Adipose tissue (tissue), 3 donors: ENCODE data around the gene LPAR2. TPM values are rescaled to one million over a fixed set of nuclear protein-coding genes. Genes with fewer than 3 reads are reported as not detected.

Experiments
- H3K27ac ChIP-seq: one replicate; pipeline ENCODE4 v1.5.1; 2013; ENCODE audit warnings: low read depth, low read length
- WGBS, 3 donors: extraction: QIAGEN DNeasy Blood & Tissue Kit; methylation state at CpG; one replicate each; pipeline ENCODE4 v1.1.7; 2013; 5-methylcytosine and 5-hydroxymethylcytosine counted together
- polyA plus RNA-seq, 3 donors: library from polyadenylated mRNA; stranded (reverse); fragments of 200-250 nt; gene quantifications; one replicate each; pipeline ENCODE4 v1.2.3, GENCODE V29; 2013
- donor health status: healthy with polysubstance abuse.
- donor health status: Bipolar disorder and iron deficiency.
- donor health status: healthy.

LPAR2 gene
- polyA plus RNA-seq, 3 donors, result 3.0 to 18.4 (median 12.6) TPM

DNA sequence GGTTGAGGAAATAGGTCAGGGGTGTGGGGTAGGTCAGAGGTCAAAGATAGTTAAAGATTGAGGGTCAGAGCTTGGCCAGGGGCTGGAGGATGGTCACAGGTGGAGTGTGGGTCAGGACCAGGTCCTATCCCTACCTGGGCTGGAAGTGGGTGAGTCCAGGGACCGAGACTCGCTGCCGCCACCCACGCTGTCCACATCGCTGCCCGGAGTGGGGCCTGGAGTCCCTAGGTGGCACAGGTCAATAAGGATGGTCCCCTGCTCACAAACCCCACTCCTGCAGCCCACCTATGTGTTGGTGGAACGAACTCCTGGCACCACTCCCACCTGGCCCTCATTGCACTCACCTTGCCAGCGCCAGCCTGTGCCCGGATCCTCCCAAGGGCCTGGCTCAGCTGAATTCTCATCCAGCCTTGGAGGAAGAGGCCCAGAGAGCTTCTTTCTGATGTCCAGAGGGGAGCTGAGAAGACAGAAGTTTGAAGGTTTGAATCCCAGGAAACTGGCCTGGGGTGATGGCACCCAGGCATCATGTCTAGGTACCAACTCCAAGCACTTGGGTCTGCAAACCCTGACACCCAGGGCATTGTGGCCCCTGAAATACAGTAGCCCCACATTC is 8.7 kb upstream of the LPAR2 start:
- no peak overlapping the region for H3K27ac ChIP-seq
- 95 to 97% (median 96%) methylated on average over 9 of the region's 9 CpGs for WGBS, 3 donors

DNA sequence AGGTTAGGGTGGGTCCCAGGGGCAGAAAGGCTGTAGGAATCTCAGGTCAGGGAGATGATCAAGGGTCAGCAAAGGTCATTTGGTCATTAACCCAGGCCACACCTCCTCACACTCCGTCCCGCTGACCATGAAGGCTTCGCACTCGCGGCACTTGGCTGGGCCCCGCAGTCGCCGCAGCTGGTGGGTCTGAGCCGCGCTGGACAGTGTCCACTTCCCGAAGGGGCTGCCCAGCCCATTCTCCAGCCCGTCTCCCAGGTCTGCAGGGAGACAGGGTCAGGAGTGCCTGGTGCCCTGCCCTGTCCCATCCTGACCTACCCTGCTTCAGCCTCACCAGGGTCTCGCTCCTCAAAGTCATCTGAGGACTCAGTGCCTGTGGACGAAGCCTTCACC is 7.3 kb upstream of the LPAR2 start:
- WGBS, 3 donors, result 97 to 99% (median 99%) methylated on average over 14 of the region's 14 CpGs
- no peak overlapping the region for H3K27ac ChIP-seq

DNA sequence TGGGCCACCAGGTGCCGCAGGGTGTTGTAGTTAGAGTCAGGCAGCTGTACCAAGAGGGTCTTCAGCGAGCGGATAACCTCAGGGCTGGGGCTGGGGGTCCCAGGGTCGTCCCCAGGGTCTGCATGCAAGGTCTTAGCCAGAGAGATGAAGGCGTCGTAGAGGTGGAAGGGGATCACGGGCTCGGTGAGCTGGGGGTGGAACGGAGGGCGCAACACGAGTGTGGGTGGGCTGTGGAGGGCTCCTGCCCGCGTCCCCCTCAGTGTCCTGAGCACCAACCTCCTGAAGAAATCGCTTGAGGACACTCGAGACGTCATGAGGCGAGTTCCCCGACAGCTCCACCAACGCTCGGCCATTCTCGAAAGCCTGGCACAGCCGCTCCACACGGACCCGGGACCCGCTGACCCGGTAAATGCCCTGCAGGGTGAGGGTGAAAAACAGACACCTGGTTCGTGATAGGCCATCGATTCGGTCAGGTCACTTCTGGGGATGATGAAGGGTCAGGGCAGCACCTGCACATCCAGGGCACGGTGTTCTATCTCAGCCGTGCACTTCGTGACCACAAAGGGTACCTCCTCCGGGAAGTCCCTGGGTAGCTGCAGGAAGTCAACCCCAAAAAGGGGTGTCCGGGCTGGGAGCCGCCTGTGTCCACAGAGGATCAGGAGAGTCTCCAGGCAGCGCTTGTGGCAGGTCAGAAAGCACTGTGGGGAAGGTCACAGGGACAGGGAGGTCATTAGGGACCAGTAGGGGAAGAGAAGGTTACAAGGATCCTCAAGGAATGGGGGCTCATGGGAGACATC is 6.7 kb upstream of the LPAR2 start:
- no peak overlapping the region for H3K27ac ChIP-seq
- WGBS, 3 donors, result 95 to 96% (median 95%) methylated on average over 33 to 36 of the region's 36 CpGs

DNA sequence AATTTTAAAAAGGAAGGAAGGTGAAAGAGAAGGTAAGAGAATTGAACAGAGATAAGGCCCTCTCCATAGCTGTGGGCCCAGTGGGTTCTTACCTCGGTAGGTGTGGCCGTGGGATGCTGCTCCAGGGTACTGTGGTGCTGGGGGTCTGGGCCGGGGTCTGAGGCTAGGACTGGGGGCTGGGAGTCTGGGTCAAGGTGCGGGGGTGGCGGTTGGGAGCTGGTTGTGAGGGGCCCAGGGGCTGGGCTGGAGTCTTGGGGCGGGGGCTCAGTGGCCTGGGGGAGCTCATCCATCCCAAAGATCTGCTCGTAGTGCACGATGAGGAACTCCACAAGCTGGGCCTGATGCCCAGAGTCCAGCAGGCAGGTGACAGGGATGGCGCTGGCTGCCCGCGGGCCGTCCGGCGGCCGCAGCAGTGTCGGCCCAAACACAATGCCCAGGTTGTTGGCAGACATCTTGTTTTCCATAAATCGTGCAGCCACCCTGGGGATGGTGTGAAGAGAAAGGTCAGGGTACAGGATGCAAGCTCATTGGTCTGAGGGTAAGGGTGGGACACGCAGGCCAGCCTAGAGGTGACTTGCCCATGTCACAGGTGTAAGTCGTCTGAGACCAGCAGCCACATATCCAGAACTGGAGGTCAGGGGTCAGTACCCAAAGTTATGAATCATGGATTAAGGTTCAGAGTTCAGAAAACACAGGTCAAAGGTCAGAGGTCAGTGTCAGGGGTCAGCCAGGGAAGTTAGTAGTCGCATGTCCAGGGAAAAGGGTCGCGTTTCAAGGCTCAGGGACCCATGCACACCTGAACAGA is 5.9 kb upstream of the LPAR2 start:
- no peak overlapping the region for H3K27ac ChIP-seq
- 95 to 96% (median 96%) methylated on average over 20 to 22 of the region's 22 CpGs for WGBS, 3 donors

DNA sequence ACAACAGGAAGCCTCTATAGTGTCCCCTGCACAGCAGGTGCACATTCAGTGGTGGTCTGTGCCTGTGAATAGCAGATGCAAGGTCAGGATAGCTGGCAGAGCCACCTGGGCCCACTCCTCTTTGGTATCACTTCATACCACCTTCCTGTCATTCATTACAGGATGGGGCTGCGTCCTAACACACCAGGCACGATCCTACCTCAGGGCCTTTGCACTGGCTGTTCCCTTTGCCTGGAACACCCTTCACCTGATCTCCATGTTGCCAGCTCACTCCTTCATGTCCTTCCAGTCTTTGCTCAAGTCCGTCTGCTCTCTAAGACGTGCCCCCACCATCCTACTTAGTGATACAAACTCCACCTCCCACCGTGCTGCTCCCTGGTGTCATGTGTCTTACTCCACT is 4.6 kb upstream of the LPAR2 start:
- no peak overlapping the region for H3K27ac ChIP-seq
- 82 to 88% (median 87%) methylated on average over 5 of the region's 5 CpGs for WGBS, 3 donors

DNA sequence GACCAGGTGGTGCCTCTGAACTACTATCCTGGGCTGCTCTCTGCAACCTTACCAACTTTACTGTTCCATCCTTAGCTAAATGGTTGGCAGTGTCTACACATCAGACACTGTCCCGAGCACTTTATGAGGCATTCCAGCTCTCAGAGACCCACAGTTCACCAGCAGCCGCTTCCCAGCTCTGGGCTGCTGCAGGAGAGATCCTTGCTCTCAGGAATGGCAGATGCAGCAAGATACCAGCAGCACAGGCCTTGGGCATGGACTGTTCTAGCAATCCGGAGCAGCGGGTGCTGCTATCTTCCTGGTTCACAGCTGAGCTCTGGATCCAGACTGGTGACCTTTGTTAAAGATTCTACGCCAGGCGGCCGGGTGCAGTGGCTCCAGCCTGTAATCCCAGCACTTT is 3.3 kb upstream of the LPAR2 start:
- 88 to 92% (median 91%) methylated on average over 7 of the region's 7 CpGs for WGBS, 3 donors
- no peak overlapping the region for H3K27ac ChIP-seq

DNA sequence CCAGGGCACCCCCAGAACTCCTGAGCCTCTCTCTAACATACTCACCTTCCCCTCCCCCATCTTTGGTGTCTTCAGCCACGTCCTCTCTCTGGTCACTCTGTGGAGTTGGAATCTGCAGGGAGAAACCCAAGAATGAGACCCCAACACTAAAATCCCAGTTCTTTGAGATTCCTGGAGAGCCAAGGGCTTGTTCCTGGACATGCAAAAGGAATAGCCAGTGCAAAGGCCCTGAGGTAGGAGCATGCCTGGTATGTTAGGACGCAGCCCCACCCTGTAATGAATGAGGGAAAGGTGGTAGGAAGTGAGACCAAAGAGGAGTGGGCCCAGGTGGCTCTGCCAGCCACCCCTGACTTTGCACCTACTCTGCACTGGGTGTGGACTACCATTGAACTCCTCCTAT is 2.4 kb upstream of the LPAR2 start:
- no peak overlapping the region for H3K27ac ChIP-seq
- WGBS, 3 donors, result 92 to 96% (median 94%) methylated on average over 2 of the region's 2 CpGs

DNA sequence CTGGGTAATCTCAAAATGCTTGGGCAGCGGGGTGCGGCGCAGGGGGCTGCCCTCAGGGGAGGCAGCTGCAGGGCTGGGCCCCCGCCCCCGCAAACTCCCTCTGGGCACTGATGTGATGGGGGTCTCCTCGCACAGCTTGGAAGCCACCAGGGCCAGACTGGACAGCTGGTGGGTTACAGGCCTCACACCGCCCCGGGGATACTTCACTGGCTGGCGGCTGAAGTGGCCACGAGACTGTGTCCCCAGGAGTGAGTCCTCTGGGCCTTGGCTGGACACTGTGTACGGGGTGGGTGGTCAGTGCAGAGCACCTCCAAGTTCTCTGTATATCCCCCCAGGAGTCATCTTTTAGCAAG is 2.0 kb upstream of the LPAR2 start:
- no peak overlapping the region for H3K27ac ChIP-seq
- 97 to 100% (median 99%) methylated on average over 10 to 11 of the region's 11 CpGs for WGBS, 3 donors

DNA sequence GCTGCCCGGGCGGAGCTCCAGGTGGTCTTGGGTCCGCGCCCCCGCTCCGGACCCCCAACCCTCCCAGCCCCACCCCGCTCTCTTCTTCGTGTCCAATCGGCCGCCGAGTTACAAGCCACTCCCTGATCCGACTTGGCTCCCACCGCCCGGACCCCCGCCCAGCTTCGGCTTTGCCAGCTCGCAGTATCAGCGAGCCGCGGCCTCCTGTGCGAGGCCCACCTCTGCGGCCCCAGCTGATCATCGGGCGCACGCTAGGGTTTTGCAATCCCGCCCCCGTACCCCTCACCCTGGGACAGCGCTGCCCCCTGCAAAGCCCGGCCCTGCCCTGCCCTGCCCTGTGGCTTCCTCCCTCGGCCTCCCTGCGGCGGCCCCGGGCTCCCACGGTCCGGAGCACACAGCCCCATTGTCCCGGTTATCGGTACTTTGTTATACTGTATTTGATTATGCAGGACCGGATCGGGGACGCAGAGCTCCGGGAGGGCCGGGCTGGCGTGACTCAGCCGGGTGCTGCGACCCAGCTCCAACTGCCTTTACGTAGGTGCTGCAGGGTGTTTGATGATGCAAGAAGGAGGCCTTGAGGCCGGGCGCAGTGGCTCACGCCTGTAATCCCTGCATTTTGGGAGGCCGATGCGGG is 598 bp upstream of the LPAR2 start:
- no peak overlapping the region for H3K27ac ChIP-seq
- 5 to 16% (median 15%) methylated on average over 47 to 51 of the region's 51 CpGs for WGBS, 3 donors

DNA sequence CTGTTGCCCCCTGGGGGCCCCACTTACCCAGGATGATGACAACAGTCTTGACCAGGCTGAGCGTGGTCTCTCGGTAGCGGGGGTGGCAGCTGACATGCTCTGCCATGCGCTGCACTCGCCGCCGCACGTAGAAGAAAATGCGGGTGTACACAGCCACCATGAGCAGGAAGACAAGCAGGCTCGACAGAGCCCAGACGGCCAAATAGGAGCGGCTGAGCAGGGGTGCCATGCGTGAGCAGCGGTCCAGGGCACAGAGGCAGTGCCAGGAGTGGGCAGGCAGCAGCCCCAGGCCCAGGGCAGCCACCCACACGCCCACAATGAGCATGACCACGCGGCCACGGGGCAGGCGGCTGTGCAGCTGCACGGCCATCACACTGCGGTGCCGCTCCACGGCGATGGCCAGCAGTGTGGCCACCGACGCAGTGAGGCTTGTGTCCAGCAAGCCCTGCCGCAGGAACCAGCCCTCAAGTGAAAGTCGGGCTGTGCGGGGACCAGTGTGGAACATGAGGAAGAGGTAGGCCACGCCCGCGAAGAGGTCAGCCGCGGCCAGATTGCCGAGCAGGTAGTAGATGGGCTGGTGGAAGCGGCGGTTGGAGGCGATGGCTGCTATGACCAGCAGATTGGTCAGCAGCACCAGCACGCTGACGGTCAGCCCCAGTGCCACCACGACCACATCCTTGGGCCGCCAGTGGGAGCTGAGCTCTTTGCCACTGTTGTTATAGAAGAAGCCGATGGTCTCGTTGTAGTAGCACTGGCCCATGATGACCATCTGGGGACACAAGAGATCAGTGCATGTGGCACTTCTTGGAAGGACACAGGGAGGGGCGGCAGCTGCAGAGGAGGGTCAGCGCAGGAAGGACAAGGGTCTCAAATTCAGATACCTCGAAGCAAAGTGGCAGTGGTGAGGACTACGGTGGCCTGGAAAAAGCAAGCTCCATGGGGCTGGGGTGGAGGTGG is 1.2 kb downstream of the LPAR2 start:
- no peak overlapping the region for H3K27ac ChIP-seq
- WGBS, 3 donors, result 94 to 95% (median 94%) methylated on average over 48 of the region's 48 CpGs

DNA sequence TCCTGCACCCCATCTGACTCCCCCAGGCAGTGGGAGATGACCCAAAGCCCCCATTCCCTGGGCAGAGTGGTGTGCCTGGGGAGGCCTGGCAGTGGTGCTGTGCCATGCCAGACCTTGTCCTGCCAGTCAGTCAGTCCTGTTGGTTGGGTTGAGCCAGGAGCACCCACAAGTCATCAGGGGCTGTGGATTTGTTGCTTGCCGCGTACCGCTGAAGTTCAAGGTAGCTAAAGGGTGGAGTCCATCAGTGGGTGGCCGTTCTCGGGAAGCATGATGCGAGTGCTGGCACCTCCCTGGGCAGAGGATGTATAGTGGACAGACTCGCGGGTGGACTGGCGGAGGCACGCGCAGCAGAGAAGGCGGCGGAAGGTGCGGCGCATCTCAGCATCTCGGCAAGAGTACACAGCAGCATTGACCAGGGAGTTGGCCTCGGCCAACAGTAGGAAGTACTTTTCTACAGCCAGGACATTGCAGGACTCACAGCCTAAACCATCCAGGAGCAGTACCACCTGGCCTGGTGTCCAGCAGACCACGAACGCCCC is 3.9 kb downstream of the LPAR2 start:
- no peak overlapping the region for H3K27ac ChIP-seq
- WGBS, 3 donors, result 94 to 96% (median 94%) methylated on average over 19 of the region's 19 CpGs

DNA sequence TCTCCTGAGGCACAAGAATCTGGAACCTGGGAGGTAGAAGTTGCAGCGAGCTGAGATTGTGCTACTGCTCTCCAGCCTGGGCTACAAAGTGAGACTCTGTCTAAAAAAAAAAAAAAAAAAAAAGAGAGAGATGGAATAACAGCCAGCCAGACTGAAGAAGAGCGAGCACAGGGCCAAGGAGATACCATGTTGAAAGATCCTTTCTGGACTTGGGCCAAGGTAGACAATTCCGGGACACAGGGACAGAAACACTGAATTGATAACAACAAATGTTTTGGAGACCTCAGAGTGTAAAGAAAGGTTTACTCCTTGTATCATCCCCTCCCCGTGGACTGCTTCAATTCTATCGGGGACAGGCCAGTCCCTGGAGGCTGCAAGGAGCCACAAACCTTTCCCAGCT is 4.6 kb downstream of the LPAR2 start:
- no peak overlapping the region for H3K27ac ChIP-seq
- WGBS, 3 donors, result 78 to 90% (median 80%) methylated on average over 5 of the region's 5 CpGs

DNA sequence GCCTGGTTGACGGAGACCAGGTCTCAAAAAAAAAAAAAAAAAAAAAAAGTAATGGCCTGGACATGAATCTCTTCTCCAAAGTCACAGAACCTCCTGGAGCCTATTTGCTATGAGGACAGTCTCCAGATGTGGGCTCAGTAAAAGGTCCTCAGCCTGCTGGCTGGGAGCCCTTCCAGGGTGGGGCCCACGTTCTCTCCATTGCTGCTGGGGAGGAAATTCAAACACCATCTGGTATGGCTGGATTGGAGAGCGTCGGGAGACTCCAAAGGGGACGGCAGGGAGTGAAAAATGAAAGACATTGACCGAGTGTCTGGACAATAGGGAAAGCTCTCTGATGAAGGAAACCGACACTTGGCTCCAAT is 8.2 kb downstream of the LPAR2 start:
- WGBS, 3 donors, result 63 to 68% (median 66%) methylated on average over 7 of the region's 7 CpGs
- no peak overlapping the region for H3K27ac ChIP-seq

DNA sequence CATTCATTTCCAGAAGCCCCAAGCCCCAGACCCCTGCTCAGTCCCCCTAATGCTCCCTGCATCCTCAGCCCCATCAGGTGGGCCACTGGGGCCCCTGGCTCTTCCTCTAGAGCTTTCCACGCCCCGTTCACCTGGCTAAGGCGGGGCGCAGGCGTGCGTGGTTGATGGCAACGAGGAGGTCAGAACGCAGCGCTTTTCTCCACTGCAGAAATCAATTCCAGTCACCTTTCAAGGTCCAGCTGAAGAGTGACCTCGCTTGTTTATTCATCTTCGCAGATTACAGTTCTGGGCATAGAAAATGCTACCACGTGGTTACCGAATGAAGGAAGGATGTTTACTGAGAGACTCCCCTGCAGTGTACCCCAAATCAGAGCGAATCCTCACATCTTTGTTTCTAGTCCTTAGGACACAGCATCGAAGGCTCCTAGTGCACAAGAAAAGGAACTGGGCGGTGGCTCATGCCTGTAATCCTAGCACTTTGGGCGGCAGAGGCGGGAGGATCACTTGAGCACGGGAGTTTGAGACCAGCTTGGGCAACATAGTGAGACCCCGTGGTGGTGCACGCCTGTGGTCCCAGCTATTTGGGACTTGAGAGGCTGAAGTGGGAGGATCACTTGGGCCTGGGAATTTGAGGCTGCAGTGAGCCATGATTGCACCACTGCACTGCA is 8.7 kb downstream of the LPAR2 start:
- 43 to 62% (median 59%) methylated on average over 21 of the region's 21 CpGs for WGBS, 3 donors
- no peak overlapping the region for H3K27ac ChIP-seq

DNA sequence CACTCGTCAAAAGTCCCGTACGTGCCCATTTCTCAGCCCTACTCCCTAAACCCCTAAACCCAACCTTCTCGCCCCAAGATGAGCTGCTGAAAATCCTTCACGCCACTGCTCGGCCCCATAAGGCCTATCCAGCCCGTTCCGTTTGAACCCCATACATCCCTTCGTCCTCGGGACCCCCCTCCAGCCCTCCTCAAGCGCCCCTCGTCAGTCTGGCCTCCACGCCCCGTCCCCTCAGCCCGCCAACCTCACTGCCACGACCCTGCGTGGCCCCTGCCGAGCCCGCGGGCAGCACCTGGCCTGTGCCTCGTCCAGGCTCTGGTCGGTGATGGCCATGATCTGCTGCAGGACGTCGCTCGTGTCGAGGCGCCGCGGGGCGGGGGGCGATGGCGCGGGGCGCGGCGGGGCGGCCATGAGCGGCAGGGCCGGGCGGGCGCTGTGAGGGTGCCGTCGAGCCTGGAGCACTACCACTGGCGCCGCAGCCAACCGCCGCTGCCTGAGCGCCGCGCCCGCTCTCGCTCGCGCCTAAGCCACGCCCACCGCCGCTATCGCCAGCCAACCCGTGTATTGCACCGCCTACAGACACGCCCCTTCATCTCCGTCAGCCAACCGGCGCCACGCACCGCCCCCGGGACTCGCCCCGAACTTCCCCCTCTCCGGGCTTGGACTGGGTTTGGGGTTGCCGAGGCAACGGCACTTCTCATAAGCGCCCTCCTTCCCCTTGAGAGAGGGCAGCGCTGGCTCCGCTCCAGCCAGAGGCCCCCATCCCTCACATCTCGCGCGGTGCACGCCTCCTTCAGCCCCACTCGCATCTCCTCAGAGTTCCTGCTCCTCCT is 9.6 kb downstream of the LPAR2 start, which contains the start of gene PBX4:
Gene PBX4, minus strand, starts transcription at position 469 of the 833 bp plus-strand sequence. Its CDS starts 58 bp downstream, at position 411.
- WGBS, 3 donors, result 3 to 6% (median 4%) methylated on average over 76 to 80 of the region's 80 CpGs
- no peak within 1 kb of the TSS for H3K27ac ChIP-seq

DNA sequence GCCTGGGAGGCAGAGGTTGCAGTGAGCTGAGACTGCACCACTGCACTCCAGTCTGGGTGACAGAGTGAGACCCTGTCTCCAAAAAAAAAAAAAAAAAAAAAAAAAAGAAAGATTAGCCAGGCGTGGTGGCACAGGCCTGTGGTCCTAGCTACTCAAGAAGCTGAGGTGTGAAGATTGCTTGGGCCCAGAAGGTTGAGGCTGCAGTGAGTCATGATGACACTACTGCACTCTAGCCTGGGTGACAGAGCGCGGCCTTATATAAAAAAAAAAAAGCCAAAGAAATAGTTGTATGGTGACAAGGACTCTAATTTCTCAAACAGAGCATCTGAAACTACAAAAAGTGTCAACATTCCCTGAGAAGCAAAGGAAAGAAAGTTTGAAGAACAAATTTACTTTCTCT is 12.9 kb downstream of the LPAR2 start:
- 86 to 92% (median 87%) methylated on average over 3 of the region's 3 CpGs for WGBS, 3 donors

More for the DNA sequence above, 12.9 kb downstream of the LPAR2 start:
- no peak overlapping the region for H3K27ac ChIP-seq
